Naive thymus-derived CD8-positive, alpha-beta T cell (primary cell): ENCODE results near the gene OTX1. TPM values are rescaled to one million over a fixed set of nuclear protein-coding genes. Genes with fewer than 3 reads are reported as not detected.

Source experiments
- ATAC-seq, 2 donors: fragments of 150-1000 bp; cut with Tn5 transposase in 1 of 2; sonication (Bioruptor Pico), chemical (Tn5 transposase) in 1 of 2; 1 replicate in 1 of 2; 2 replicates in 1 of 2; pipeline ENCODE4 v1.10.0; 2021; ENCODE audit warnings: mild to moderate bottlenecking in 2 of 2, moderate library complexity in 2 of 2
- POLR2A ChIA-PET: fragments of 350-600 bp; sonication (Branson Sonifier 250); formaldehyde crosslinking; loops from one replicate; lab custom pipeline; 2021; ENCODE audit warnings: antibody characterized with exemption; lab: Charles Lee
- DNase-seq, 10 donors: peaks; one replicate each; pipeline versions ENCODE4 v3.0.0 to v3.0.0-alpha.2; 2020 to 2022
- H3K27ac Mint-ChIP-seq, 10 donors: one replicate each; pipeline ENCODE4 v1.8.0; 2020 to 2022; ENCODE audit warnings: mild to moderate bottlenecking in 10 of 10, mixed read lengths in 10 of 10, moderate library complexity in 4 of 10, inconsistent platforms in 1 of 10
- H3K27me3 Mint-ChIP-seq, 5 donors: one replicate each; pipeline ENCODE4 v1.8.0; 2021 to 2022; ENCODE audit warnings: mixed read lengths in 5 of 5
- H3K36me3 Mint-ChIP-seq, 3 donors: one replicate each; pipeline ENCODE4 v1.8.0; 2020 to 2022; ENCODE audit warnings: mixed read lengths in 3 of 3, mild to moderate bottlenecking in 2 of 3, inconsistent platforms in 1 of 3
- H3K4me1 Mint-ChIP-seq, 4 donors: one replicate each; pipeline ENCODE4 v1.8.0; 2021 to 2022; ENCODE audit warnings: mixed read lengths in 4 of 4
- H3K4me3 Mint-ChIP-seq, 10 donors: one replicate each; pipeline ENCODE4 v1.8.0; 2020 to 2022; ENCODE audit warnings: mild to moderate bottlenecking in 10 of 10, mixed read lengths in 10 of 10, moderate library complexity in 6 of 10, inconsistent platforms in 1 of 10
- H3K9me3 Mint-ChIP-seq, 9 donors: one replicate each; pipeline ENCODE4 v1.8.0; 2020 to 2022; ENCODE audit warnings: mixed read lengths in 9 of 9, mild to moderate bottlenecking in 3 of 9, inconsistent platforms in 1 of 9, moderate library complexity in 1 of 9
- polyA plus RNA-seq, 3 donors: library from polyadenylated mRNA; unstranded; fragments of 300-500 nt; fragmentation: Illumina TruSeq; gene quantifications; one replicate each; pipeline ENCODE4 v1.2.3, GENCODE V29; 2021
- total RNA-seq, 8 experiments: library from RNA in 2 of 8; stranded (reverse) in 2 of 8; gene quantifications; one replicate each; pipeline ENCODE4 v1.2.3 and lab custom pipeline; 2021 to 2026

OTX1 gene
- total and polyA plus RNA-seq, 5 experiments from 2014 or later = not detected

GRCh38 chr2:63055226-63056106 lies 4.8 kb downstream of the OTX1 start:
- peaks cover 37 to 85% (median 73%) of the 10 kb centered on the region in 4 donors for H3K4me1 Mint-ChIP-seq
- H3K4me3 Mint-ChIP-seq = peak overlapping the region in 8 of 10 donors; percentile 35 to 89 (median 76)
- ATAC-seq (no peak), DNase-seq (no peak)
- H3K27ac Mint-ChIP-seq = no peak overlapping the region
- POLR2A ChIA-PET = no interaction called here
- peaks cover 0 to 13% (median 5%) of the 10 kb centered on the region in 9 donors for H3K9me3 Mint-ChIP-seq
- H3K27me3 Mint-ChIP-seq = peaks cover 41 to 91% (median 73%) of the 10 kb centered on the region in 5 donors
- peaks cover 5 to 17% (median 11%) of the 10 kb centered on the region in 3 donors for H3K36me3 Mint-ChIP-seq

DNA sequence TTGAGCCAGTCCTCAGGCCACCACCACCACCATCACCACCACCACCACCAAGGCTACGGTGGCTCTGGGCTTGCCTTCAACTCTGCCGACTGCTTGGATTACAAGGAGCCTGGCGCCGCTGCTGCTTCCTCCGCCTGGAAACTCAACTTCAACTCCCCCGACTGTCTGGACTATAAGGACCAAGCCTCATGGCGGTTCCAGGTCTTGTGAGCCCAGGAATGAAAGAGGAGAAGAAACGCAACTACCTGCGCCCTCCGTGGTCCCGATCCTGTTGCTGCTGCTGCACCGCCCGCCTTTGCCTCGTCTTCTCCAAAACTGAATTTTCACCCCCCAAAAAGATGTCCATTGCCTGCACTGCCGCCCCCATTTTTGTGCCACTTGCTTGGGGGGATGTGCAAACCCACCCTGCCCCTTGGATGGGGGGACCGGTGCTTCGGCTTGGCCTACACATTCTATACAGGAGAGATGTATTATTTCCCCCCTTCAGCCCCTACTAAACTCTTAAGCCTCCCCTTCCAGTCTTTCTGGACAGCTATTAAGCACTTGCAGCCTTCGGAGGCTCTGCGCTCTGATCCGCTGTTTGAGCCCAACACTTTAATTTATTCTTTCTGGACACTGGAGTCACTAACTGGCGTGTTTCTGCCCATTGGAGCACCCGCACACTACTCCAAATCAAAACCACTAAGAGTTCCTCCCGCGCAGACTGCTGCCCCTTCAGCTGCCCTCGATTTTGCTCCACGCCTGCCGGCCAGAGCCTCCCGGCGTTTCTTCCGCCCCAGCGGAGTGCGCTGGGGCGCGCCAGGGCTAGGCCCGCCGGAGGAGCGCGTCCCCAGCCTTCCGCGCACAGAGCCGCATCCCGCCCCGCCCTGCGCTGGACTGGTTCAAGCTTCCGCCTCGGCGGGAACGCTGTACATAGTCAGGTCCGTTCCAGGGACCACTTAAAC lies 5.7 kb downstream of the OTX1 start:
- H3K4me1 Mint-ChIP-seq = peaks cover 34 to 78% (median 68%) of the 10 kb centered on the region in 4 donors

GRCh38 chr2:63057249-63058143 lies 6.9 kb downstream of the OTX1 start:
- ATAC-seq = no peak
- no peak for DNase-seq
- POLR2A ChIA-PET = no interaction called here
- peak overlapping the region in 9 of 10 donors; percentile 48 to 86 (median 75) for H3K4me3 Mint-ChIP-seq
- peaks cover 31 to 70% (median 60%) of the 10 kb centered on the region in 4 donors for H3K4me1 Mint-ChIP-seq
- peaks cover 46 to 91% (median 68%) of the 10 kb centered on the region in 5 donors for H3K27me3 Mint-ChIP-seq
- H3K9me3 Mint-ChIP-seq = peaks cover 0 to 19% (median 7%) of the 10 kb centered on the region in 9 donors
- H3K27ac Mint-ChIP-seq = no peak overlapping the region
- H3K36me3 Mint-ChIP-seq = peaks cover 5 to 14% (median 14%) of the 10 kb centered on the region in 3 donors

More for the DNA sequence above, 5.7 kb downstream of the OTX1 start:
- Mint-ChIP-seq H3K4me3 (peak overlapping the region in 9 of 10 donors; percentile 15 to 89 (median 75)), H3K27ac (peak overlapping the region in 2 of 10 donors; percentile 28 to 65), H3K9me3 (peaks cover 0 to 13% (median 7%) of the 10 kb centered on the region in 9 donors), H3K27me3 (peaks cover 41 to 89% (median 72%) of the 10 kb centered on the region in 5 donors), H3K36me3 (peaks cover 5 to 15% (median 12%) of the 10 kb centered on the region in 3 donors)
- no peak for DNase-seq
- no peak for ATAC-seq
- POLR2A ChIA-PET = no interaction called here

- DNase-seq (no peak), ATAC-seq (no peak)
- H3K9me3 Mint-ChIP-seq = peaks cover 0 to 23% (median 10%) of the 10 kb centered on the region in 9 donors
- peak overlapping the region; percentile 58 to 86 (median 74) for H3K4me3 Mint-ChIP-seq
- H3K36me3 Mint-ChIP-seq = peaks cover 5 to 20% (median 13%) of the 10 kb centered on the region in 3 donors
- H3K4me1 Mint-ChIP-seq = peaks cover 28 to 61% (median 55%) of the 10 kb centered on the region in 4 donors
- POLR2A ChIA-PET = no interaction called here
- peak overlapping the region in 1 of 10 donors; percentile 87 for H3K27ac Mint-ChIP-seq
- peaks cover 50 to 90% (median 67%) of the 10 kb centered on the region in 5 donors for H3K27me3 Mint-ChIP-seq
Measured at GRCh38 chr2:63058144-63058920, 7.7 kb downstream of the OTX1 start.

DNA sequence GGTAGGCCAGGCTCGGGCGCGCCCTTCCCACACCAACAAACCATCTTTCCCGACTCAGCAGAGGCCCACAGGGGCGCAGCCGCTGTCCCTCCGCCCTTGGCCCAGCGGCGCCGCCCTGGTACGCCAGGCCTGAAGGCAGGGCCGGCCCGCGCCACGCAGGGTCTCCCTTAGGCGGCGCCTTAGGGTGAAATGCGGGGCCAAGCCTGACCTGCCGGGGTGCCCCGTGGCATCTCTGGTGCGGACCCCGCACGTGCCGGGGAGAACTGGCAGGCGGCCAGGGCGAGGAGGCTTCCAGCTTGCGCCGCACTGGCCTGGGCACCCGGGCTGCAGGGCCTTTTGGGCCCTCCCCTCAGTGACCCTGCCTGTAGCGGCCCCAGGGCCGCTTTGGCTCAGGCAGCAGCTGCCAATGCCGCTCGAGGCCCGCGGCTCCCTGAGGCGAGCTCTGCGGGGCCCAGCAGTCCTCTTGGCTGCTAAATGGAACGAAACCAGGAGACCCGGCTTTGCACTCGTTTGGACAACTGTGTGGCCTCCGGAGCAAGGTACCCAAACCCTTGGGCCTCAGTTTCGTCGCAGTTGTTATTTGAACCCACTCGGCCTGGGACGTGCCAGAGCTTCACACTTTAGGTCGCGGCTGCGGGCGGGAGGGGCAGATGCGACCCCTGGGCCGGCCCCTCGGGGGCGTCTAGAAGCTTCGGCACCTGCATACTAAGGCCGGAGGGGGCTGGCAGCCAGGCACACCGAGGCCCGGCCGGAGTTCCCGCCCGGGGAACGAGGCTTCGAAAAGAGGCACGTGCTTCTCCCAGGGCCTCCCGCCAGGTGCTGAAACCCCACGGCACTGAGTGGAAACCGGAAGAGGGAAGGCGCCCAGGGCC lies 8.5 kb downstream of the OTX1 start:
- Mint-ChIP-seq H3K9me3 (peaks cover 0 to 23% (median 10%) of the 10 kb centered on the region in 9 donors), H3K4me1 (peaks cover 25 to 53% (median 48%) of the 10 kb centered on the region in 4 donors), H3K27ac (no peak overlapping the region), H3K4me3 (peak overlapping the region in 8 of 10 donors; percentile 59 to 86 (median 74)), H3K36me3 (peaks cover 5 to 20% (median 13%) of the 10 kb centered on the region in 3 donors), H3K27me3 (peaks cover 54 to 90% (median 70%) of the 10 kb centered on the region in 5 donors)
- peak; percentile 30 for ATAC-seq
- peak in 1 of 10 donors; percentile 7 for DNase-seq
- POLR2A ChIA-PET = no interaction called here

DNA sequence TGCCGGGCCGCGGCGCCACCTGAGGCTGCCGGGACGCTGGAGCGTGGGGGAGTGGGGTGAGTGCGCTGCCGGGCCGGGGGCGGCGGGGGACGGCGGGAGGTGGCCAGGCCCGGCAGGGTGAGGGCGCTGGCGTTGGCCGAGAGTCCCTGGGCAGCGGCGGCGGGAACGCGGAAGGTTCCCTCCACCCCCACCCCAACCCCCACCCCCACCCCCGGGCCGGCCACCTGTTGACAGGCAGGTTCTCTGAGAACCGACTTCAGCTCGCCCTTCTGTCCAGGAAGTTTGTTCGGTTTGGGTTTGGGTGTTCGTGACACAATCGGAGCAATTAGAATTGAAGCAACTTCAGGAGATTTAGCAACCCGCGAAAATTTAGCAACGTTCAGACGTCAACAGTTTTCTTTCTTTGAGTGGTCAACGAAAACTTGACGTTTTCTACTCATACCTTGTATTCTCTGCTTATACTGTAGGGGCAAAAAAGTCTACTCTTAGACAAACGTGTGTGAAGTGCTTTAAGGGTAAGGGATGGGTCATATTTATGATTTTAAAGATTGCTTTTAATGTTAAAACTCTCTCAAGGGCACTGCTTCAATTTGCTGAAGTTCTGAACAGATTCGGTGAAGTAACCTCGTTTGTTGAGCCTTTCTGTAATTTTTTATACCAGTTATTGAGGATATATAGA lies 9.3 kb downstream of the OTX1 start:
- Mint-ChIP-seq H3K27me3 (peaks cover 50 to 90% (median 67%) of the 10 kb centered on the region in 5 donors), H3K4me1 (peaks cover 20 to 45% (median 40%) of the 10 kb centered on the region in 4 donors), H3K4me3 (peak overlapping the region; percentile 22 to 86 (median 64)), H3K9me3 (peaks cover 0 to 23% (median 10%) of the 10 kb centered on the region in 9 donors), H3K36me3 (peaks cover 5 to 20% (median 8%) of the 10 kb centered on the region in 3 donors), H3K27ac (no peak overlapping the region)
- DNase-seq = no peak
- no peak for ATAC-seq
- POLR2A ChIA-PET = no interaction called here

DNA sequence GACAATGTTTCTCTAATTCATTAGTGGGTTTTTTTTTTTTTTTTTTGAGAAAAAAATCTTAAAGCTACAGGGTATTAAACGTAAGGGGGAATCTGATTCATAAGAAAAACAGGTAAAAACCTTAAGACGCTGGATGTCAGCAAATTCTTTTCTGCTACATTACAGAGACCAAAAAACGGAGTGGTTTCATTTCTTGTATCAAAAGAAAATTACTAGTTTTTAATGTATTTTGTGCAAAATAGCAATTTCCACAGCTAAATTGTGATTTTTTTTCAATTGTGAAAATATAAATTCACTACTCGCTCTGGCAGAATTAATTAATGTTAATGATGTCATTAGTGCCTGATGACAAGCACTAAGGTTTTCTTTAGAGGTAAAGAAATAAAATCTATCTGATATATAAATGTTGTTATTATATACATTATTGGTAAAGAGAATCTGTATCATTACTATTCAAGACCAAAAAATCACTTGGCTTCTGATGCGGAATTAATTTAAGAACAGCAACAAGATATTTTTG lies 9.9 kb downstream of the OTX1 start:
- no peak for ATAC-seq
- H3K4me3 Mint-ChIP-seq = peak overlapping the region in 4 of 10 donors; percentile 71 to 86 (median 73)
- peaks cover 5 to 20% (median 8%) of the 10 kb centered on the region in 3 donors for H3K36me3 Mint-ChIP-seq
- H3K27me3 Mint-ChIP-seq = peaks cover 50 to 90% (median 62%) of the 10 kb centered on the region in 5 donors
- peaks cover 0 to 23% (median 10%) of the 10 kb centered on the region in 9 donors for H3K9me3 Mint-ChIP-seq
- H3K27ac Mint-ChIP-seq = no peak overlapping the region
- H3K4me1 Mint-ChIP-seq = peaks cover 19 to 42% (median 36%) of the 10 kb centered on the region in 4 donors
- POLR2A ChIA-PET = no interaction called here
- no peak for DNase-seq

DNA sequence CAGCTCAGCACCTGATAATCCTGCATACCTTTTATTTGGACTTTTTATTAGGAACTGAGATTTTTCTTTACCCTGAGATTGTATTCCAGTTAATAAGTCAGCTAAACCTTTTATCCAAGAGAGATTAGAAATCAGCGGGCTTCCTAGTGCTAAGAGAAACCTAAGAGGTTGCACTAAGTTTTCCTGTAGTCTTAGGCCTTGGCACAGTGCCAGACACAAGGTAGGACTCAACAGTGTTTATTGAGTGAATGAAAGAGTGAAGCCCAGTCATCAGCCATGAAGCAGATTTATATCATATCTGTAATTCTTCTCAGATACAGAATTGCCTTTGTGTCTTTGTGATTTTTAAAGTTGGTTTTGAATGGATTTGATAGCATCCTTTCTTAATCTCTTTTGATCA lies 13.6 kb downstream of the OTX1 start:
- H3K27me3 Mint-ChIP-seq = peaks cover 39 to 81% (median 48%) of the 10 kb centered on the region in 5 donors
- H3K9me3 Mint-ChIP-seq = peaks cover 0 to 19% (median 8%) of the 10 kb centered on the region in 9 donors
- peaks cover 2 to 8% (median 5%) of the 10 kb centered on the region in 4 donors for H3K4me1 Mint-ChIP-seq
- H3K27ac Mint-ChIP-seq = no peak overlapping the region
- peaks cover 3 to 16% (median 5%) of the 10 kb centered on the region in 3 donors for H3K36me3 Mint-ChIP-seq
- no peak for ATAC-seq
- no peak for DNase-seq
- POLR2A ChIA-PET = no interaction called here
- no peak overlapping the region for H3K4me3 Mint-ChIP-seq

- H3K4me3 Mint-ChIP-seq = no peak overlapping the region
- no peak overlapping the region for H3K27ac Mint-ChIP-seq
- no peak for DNase-seq
- POLR2A ChIA-PET = no interaction called here
- peaks cover 2 to 6% (median 5%) of the 10 kb centered on the region in 4 donors for H3K4me1 Mint-ChIP-seq
- peaks cover 3 to 16% (median 5%) of the 10 kb centered on the region in 3 donors for H3K36me3 Mint-ChIP-seq
- peaks cover 0 to 19% (median 8%) of the 10 kb centered on the region in 9 donors for H3K9me3 Mint-ChIP-seq
- peaks cover 39 to 80% (median 44%) of the 10 kb centered on the region in 5 donors for H3K27me3 Mint-ChIP-seq
- ATAC-seq = no peak
Measured at GRCh38 chr2:63064661-63065060, 14.0 kb downstream of the OTX1 start.
